DOHH2 (cell line): ENCODE results near the gene TMTC3.

Experiments
- EZH2phosphoT487 ChIP-seq: fragments of 200-600 bp; sonication (generic); IDR thresholded peaks from 2 replicates; pipeline ENCODE4 v1.6.1; 2017; ENCODE audit warnings: borderline replicate concordance, mild to moderate bottlenecking, antibody characterized with exemption, low read length, moderate library complexity, mixed read lengths
- TF ChIP-seq, protein P1 (sequence below): fragments of 200-600 bp; sonication (generic); IDR thresholded peaks from one replicate; pipeline ENCODE4 v1.5.1; 2014; ENCODE audit warnings: antibody characterized with exemption, mild to moderate bottlenecking, low read depth, low read length; ENCODE audit not compliant: poor library complexity, severe bottlenecking

DNA sequence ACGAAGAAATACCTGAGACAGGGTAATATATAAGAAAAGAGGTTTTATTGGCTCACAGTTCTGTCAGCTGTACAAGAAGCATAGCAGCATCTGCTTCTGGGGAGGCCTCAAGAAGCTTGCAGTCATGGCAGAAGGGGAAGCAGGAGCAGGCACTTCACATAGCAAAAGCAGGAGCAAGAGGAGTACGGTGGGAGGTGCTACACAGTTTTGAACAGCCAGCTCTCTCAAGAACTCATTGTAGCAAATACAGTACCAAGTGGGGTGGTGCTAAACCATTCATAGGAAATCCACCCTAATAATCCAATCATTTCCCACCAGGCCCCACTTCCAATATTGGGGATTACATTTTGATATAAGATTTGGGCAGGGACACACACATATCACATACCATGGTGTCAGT, 8.0 kb downstream of the TMTC3 start:
- TF ChIP-seq, protein P1, sequence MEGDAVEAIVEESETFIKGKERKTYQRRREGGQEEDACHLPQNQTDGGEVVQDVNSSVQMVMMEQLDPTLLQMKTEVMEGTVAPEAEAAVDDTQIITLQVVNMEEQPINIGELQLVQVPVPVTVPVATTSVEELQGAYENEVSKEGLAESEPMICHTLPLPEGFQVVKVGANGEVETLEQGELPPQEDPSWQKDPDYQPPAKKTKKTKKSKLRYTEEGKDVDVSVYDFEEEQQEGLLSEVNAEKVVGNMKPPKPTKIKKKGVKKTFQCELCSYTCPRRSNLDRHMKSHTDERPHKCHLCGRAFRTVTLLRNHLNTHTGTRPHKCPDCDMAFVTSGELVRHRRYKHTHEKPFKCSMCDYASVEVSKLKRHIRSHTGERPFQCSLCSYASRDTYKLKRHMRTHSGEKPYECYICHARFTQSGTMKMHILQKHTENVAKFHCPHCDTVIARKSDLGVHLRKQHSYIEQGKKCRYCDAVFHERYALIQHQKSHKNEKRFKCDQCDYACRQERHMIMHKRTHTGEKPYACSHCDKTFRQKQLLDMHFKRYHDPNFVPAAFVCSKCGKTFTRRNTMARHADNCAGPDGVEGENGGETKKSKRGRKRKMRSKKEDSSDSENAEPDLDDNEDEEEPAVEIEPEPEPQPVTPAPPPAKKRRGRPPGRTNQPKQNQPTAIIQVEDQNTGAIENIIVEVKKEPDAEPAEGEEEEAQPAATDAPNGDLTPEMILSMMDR = no peak
- no peak for TF ChIP-seq EZH2phosphoT487
